Adipocyte (in vitro differentiated cells): ENCODE data around the gene SEMA4G.
A peak's percentile ranks its signal among the peaks of the same experiment; 100 is the strongest.

ENCODE experiments used
- DNase-seq: peaks from one replicate; pipeline ENCODE4 v3.0.0-alpha.2; 2015; ENCODE audit warnings: low read depth
- H3K27me3 ChIP-seq: replicated peaks from 2 replicates; pipeline ENCODE4 v1.7.0; 2013; ENCODE audit warnings: mild to moderate bottlenecking, low read length, moderate library complexity; ENCODE audit not compliant: control insufficient read depth, insufficient read depth
- H3K36me3 ChIP-seq: 2 replicates; pipeline ENCODE4 v1.7.0; 2013; ENCODE audit warnings: low read length, mild to moderate bottlenecking, moderate library complexity; ENCODE audit not compliant: control insufficient read depth, insufficient read depth, severe bottlenecking
- H3K4me1 ChIP-seq: 2 replicates; pipeline ENCODE4 v1.7.0; 2013; ENCODE audit warnings: mild to moderate bottlenecking, low read length, moderate library complexity; ENCODE audit not compliant: control insufficient read depth, insufficient read depth
- H3K4me3 ChIP-seq: 2 replicates; pipeline ENCODE4 v1.7.0; 2013; ENCODE audit warnings: mild to moderate bottlenecking, low read length, moderate library complexity
- H3K9ac ChIP-seq: 2 replicates; pipeline ENCODE4 v1.7.0; 2013; ENCODE audit warnings: mild to moderate bottlenecking, low read length, moderate library complexity
- H3K9me3 ChIP-seq: 2 replicates; pipeline ENCODE4 v1.7.0; 2013; ENCODE audit warnings: mild to moderate bottlenecking, low read length, moderate library complexity; ENCODE audit not compliant: control insufficient read depth

Gene SEMA4G

GRCh38 chr10:100981178-100981772 is 12.0 kb downstream of the SEMA4G start:
- DNase-seq = no peak
- Histone ChIP-seq H3K4me3 (no peak overlapping the region), H3K36me3 (peaks cover 7% of the 10 kb centered on the region), H3K9me3 (no peaks in the 10 kb centered on the region), H3K4me1 (peaks cover 1% of the 10 kb centered on the region), H3K27me3 (no peaks in the 10 kb centered on the region), H3K9ac (no peak overlapping the region)

DNA sequence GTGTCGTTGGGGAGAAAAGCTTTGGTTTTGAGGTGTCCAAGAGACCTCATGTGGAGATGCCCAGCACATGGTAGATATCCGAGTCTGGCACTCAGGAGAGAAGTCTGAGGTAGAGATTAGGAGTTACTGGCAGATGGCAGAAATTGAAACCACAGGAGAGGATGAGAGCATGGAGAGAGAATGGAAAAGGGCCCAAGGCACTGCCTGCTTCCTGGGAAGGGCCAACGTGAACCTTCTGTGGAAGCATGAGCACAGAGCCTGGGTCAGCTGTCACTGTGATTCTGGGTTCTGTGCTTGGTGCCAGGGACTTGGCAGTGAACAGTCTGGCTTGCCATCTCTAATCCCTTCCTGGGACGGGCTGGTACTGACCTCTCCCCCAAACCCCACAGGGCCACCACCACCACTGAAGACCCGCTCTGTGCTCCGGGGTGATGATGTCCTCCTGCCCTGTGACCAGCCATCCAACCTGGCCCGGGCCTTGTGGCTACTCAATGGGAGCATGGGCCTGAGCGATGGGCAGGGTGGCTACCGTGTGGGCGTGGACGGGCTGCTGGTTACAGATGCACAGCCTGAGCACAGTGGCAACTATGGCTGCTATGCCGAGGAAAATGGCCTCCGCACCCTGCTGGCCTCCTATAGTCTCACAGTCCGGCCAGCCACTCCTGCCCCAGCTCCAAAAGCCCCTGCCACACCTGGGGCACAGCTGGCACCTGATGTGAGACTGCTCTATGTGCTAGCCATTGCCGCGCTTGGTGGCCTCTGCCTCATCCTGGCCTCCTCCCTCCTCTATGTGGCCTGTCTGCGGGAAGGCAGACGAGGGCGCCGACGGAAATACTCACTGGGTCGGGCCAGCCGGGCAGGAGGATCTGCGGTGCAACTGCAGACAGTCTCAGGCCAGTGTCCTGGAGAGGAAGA is 13.9 kb downstream of the SEMA4G start:
- no peak overlapping the region for H3K4me3 ChIP-seq
- H3K27me3 ChIP-seq = no peaks in the 10 kb centered on the region
- no peaks in the 10 kb centered on the region for H3K9me3 ChIP-seq
- no peak overlapping the region for H3K9ac ChIP-seq
- H3K36me3 ChIP-seq = peaks cover 7% of the 10 kb centered on the region
- H3K4me1 ChIP-seq = peaks cover 15% of the 10 kb centered on the region
- DNase-seq = no peak

DNA sequence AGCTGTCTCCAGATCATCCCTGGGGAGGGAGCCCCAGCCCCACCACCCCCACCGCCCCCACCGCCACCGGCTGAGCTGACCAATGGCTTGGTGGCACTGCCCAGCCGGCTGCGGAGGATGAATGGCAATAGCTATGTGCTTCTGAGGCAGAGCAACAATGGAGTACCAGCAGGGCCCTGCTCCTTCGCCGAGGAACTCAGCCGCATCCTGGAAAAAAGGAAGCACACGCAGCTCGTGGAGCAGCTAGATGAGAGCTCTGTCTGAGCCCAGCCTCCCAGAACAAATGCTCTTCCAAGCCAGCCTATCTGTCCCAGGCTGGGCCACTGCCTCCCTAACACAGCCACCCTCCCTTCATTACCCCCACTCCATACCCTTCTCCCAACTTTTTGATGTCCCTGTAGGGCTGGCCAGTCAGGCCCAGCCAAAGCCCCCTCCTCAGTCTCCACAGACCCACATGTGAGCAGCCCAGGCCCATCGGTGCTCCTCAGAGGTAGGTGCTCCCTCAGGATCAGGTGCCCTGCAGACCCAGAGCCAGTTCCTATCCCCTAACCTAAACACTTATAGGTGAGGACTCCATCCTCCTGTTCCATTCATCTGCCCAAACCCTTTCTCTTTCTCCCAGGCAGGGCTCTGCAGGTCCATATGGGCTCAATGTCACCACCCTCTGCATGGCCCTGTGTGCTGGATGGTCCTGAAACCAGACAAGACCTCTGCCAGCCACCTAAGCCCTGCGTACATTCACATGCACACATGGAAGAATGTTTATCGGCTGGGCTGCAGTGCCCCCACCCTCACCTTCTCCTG is 14.8 kb downstream of the SEMA4G start:
- DNase-seq = no peak
- no peak overlapping the region for H3K9ac ChIP-seq
- no peaks in the 10 kb centered on the region for H3K9me3 ChIP-seq
- H3K27me3 ChIP-seq = no peaks in the 10 kb centered on the region
- H3K36me3 ChIP-seq = peaks cover 7% of the 10 kb centered on the region
- no peak overlapping the region for H3K4me3 ChIP-seq
- H3K4me1 ChIP-seq = peaks cover 24% of the 10 kb centered on the region

- peaks cover 13% of the 10 kb centered on the region for H3K36me3 ChIP-seq
- DNase-seq = no peak
- H3K27me3 ChIP-seq = no peaks in the 10 kb centered on the region
- no peak overlapping the region for H3K9ac ChIP-seq
- peaks cover 28% of the 10 kb centered on the region for H3K4me1 ChIP-seq
- no peaks in the 10 kb centered on the region for H3K9me3 ChIP-seq
- H3K4me3 ChIP-seq = no peak overlapping the region
These were observed 15.4 kb downstream of the SEMA4G start for GRCh38 chr10:100984672-100985177.

- Histone ChIP-seq H3K9me3 (no peaks in the 10 kb centered on the region), H3K27me3 (no peaks in the 10 kb centered on the region), H3K4me1 (peaks cover 28% of the 10 kb centered on the region), H3K4me3 (no peak overlapping the region), H3K9ac (no peak overlapping the region), H3K36me3 (peaks cover 15% of the 10 kb centered on the region)
- no peak for DNase-seq
These were observed 16.0 kb downstream of the SEMA4G start for GRCh38 chr10:100985336-100985735.

GRCh38 chr10:100986623-100986951 is 17.3 kb downstream of the SEMA4G start:
- H3K27me3 ChIP-seq = no peaks in the 10 kb centered on the region
- peak overlapping the region; percentile 91 for H3K4me3 ChIP-seq
- no peaks in the 10 kb centered on the region for H3K9me3 ChIP-seq
- peak overlapping the region; percentile 93 for H3K9ac ChIP-seq
- DNase-seq = no peak
- peaks cover 28% of the 10 kb centered on the region for H3K4me1 ChIP-seq
- H3K36me3 ChIP-seq = peaks cover 20% of the 10 kb centered on the region

DNA sequence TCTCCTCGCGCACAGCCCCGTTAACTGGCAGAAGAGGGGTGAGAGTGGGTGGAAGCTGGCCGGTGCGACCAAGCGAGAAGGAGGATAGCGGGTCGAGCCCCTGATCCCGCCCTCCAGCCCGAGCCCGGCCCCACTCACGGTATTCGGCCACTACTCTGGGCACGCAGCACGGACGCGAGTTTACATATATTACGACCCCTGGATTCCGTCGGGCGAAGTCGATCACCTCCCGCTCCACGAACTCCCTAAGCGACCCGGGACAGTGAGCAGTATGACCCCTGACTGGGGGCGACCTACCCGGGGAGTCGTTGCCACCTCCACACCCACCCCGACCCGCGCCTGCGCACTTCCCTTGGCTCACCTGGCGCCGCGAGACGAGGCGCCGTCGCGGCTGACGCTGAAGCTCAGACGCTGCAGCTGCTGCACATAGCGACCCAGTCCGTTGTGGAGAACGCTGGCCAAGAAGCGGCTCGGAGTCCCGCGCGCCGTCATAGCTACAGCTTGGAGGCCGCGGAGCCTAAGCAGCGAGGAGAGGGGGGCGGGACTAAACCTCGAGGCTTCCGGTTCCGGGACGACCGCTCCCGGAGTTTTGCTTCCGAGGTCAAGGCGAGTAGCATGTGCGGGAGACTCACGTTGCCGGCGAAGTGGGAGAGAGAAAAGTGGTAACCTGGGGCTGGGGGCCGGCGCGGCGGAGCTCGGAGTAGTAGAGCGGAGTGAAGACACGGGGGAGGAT is 17.8 kb downstream of the SEMA4G start, which contains the start of the genes MRPL43 and TWNK:
Gene MRPL43 (minus strand): TSS at position 546 of the 733 bp plus-strand sequence. CDS start 54 bp downstream, at position 492.
Gene TWNK (plus strand): TSS at position 592 of the 733 bp plus-strand sequence. CDS start 668 bp downstream, outside the sequence.
- H3K9me3 ChIP-seq = no peaks in the 10 kb centered on the region
- H3K27me3 ChIP-seq = no peaks in the 10 kb centered on the region
- H3K9ac ChIP-seq = peak within 1 kb of the TSS; percentile 93
- DNase-seq = peak; percentile 94
- peaks cover 20% of the 10 kb centered on the region for H3K36me3 ChIP-seq
- H3K4me1 ChIP-seq = peaks cover 28% of the 10 kb centered on the region
- H3K4me3 ChIP-seq = peak within 1 kb of the TSS; percentile 91

DNA sequence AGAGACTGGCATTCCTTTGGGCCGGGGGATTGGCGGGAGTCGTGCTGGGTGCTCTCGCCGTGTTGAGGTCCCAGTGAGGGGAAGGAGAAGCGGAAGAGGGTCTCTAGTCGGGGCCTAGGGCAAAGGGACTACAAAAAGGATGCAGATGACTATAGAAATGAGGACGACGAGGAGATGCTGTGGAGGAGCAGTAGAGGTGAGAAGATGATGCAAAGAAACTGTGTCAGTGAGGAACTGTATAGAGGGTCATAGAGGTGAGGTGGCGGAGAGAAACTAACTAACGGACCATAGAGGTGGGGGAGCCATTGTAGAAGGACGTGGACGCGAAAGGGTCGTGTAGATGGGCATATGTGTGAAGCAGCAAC is 18.4 kb downstream of the SEMA4G start:
- no peaks in the 10 kb centered on the region for H3K9me3 ChIP-seq
- H3K4me1 ChIP-seq = peaks cover 28% of the 10 kb centered on the region
- H3K27me3 ChIP-seq = no peaks in the 10 kb centered on the region
- H3K9ac ChIP-seq = peak overlapping the region; percentile 93
- no peak for DNase-seq
- peaks cover 20% of the 10 kb centered on the region for H3K36me3 ChIP-seq
- H3K4me3 ChIP-seq = peak overlapping the region; percentile 91

- Histone ChIP-seq H3K9ac (peak overlapping the region; percentile 93), H3K4me1 (peaks cover 28% of the 10 kb centered on the region), H3K36me3 (peaks cover 24% of the 10 kb centered on the region), H3K9me3 (no peaks in the 10 kb centered on the region), H3K4me3 (peak overlapping the region; percentile 91), H3K27me3 (no peaks in the 10 kb centered on the region)
- no peak for DNase-seq
These were observed 18.9 kb downstream of the SEMA4G start for GRCh38 chr10:100988166-100988565.

DNA sequence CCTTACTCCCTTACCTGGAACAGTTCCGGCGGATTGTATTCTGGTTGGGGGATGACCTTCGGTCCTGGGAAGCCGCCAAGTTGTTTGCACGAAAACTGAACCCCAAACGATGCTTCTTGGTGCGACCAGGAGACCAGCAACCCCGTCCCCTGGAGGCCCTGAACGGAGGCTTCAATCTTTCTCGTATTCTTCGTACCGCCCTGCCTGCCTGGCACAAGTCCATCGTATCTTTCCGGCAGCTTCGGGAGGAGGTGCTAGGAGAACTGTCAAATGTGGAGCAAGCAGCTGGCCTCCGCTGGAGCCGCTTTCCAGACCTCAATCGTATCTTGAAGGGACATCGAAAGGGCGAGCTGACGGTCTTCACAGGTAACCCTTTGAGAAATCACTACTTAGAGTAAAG is 19.8 kb downstream of the SEMA4G start:
- peaks cover 28% of the 10 kb centered on the region for H3K4me1 ChIP-seq
- H3K27me3 ChIP-seq = no peaks in the 10 kb centered on the region
- H3K9me3 ChIP-seq = no peaks in the 10 kb centered on the region
- no peak for DNase-seq
- H3K4me3 ChIP-seq = no peak overlapping the region
- H3K36me3 ChIP-seq = peaks cover 33% of the 10 kb centered on the region
- no peak overlapping the region for H3K9ac ChIP-seq
